Measurements from ENCODE around the gene PIH1D1. TPM values are rescaled to one million over a fixed set of nuclear protein-coding genes. Genes with fewer than 3 reads are reported as not detected.
"Not testable (repeated sequence)": the region's sequence is repeated elsewhere in the genome, so short reads cannot be mapped to it uniquely, and the experiment has no call there.

The PIH1D1 gene
- total and polyA plus RNA-seq, 5 donors from 2014 or later = 109 to 150 (median 124) TPM

DNA sequence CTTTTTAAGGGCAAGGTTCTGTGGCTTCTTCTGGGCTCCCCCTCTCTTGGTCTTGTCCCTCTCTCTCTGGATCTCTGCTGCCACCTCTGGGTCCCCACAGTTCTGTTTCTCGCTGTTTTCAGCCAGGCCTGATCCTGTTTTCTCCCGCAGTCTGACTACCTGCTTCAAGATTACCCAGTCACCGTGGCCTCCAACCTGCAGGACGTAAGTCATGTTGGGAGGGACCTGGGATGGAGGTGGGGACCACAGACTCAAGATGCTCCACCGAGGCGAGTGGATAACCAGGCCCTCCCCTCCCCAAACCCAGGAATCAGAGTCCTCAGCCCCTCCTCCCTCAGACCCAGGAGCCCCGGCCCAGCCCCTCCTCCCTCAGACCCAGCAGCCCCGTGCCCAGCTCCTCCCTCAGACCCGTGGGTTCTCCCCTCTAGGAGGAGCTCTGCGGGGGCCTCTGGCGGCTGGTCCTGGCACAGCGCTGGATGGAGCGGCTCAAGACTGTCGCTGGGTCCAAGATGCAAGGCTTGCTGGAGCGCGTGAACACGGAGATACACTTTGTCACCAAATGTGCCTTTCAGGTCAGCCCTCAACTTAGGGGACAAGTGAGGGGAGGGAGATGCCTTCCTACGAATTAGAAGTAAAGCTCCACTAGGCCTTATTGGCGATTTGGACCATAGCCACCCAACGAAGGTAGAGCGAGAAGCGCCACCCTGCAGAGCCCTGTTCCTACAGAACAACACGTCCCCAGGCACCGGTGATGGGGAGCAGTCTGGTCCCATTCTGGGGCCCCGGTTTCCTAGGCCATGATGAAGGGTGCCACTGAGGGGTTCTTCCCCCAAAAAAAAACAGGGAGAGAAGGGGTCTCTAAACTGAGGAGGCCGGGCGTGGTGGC lies 24.6 kb upstream of the PIH1D1 start:
- Histone ChIP-seq H3K36me3 (ENCODE audit: control insufficient read depth, insufficient read depth, low read length) (peaks cover 29% of the 10 kb centered on the region), H3K4me1 (ENCODE audit: control insufficient read depth, insufficient read depth, low read length, poor library complexity, severe bottlenecking) (peaks cover 69% of the 10 kb centered on the region), H3K27me3 (ENCODE audit: control insufficient read depth, insufficient read depth, low read length) (no peaks in the 10 kb centered on the region), H3K4me3 (ENCODE audit: low read depth, low read length) (peak overlapping the region; percentile 95), H3K27ac (ENCODE audit: insufficient read depth, low read length, poor library complexity, severe bottlenecking) (peak overlapping the region; percentile 95), H3K9me3 (ENCODE audit: control insufficient read depth in 2 of 2, low read length in 2 of 2) (no peaks in the 10 kb centered on the region)
- Mint-ChIP-seq H3K27ac (peak overlapping the region; percentile 96 to 99 (median 98)), H3K36me3 (peaks cover 13% of the 10 kb centered on the region), H3K27me3 (no peaks in the 10 kb centered on the region), H3K4me1 (peaks cover 3 to 54% (median 15%) of the 10 kb centered on the region in 4 donors), H3K9me3 (no peaks in the 10 kb centered on the region), H3K4me3 (peak overlapping the region; percentile 93 to 98 (median 96))
- ATAC-seq (ENCODE audit: low read depth in 2 of 2) (peak; percentile 18 to 32), DNase-seq (peak; percentile 51 to 81 (median 63))

DNA sequence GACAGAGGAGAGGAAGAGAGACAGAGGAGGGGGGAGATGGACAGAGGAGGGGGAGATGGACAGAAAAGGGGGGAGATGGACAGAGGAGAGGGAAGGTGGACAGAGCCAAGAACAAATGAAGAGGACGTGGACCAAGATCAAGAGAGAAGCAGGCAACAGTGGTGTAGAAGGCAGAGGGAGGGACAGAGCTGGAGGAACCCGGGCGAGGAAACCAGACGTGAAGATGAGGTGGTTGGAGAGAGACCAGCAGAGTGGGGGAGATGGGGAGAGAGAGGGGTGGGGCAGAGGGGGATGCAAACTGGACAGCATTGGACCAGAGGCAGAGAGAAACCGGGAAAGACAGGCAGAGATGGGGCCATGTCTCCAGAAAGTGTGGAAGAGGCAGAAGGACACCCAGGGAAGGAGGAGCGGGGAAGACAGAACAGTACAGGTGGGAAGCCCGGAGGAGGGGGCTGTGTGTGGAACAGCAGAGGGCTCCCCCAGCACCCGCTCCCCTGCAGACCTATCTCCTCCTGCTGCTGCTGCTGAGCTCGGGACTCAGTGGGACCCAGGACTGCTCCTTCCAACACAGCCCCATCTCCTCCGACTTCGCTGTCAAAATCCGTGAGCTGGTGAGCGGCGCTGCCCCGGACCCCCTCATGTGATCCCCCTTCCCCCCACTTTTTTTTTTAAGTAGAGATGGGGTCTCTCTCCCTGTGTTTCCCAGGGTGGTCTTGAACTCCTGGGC lies 23.7 kb upstream of the PIH1D1 start:
- peaks cover 3 to 58% (median 21%) of the 10 kb centered on the region in 4 donors for H3K4me1 Mint-ChIP-seq
- Histone ChIP-seq H3K4me3 (ENCODE audit: low read depth, low read length) (peak overlapping the region; percentile 95), H3K9me3 (ENCODE audit: control insufficient read depth in 2 of 2, low read length in 2 of 2) (no peaks in the 10 kb centered on the region), H3K4me1 (ENCODE audit: control insufficient read depth, insufficient read depth, low read length, poor library complexity, severe bottlenecking) (peaks cover 72% of the 10 kb centered on the region), H3K27ac (ENCODE audit: insufficient read depth, low read length, poor library complexity, severe bottlenecking) (peak overlapping the region; percentile 95), H3K27me3 (ENCODE audit: control insufficient read depth, insufficient read depth, low read length) (no peaks in the 10 kb centered on the region), H3K36me3 (ENCODE audit: control insufficient read depth, insufficient read depth, low read length) (peaks cover 24% of the 10 kb centered on the region)
- H3K27me3 Mint-ChIP-seq = peaks cover 1% of the 10 kb centered on the region
- peak in 1 of 3 donors; percentile 40 for DNase-seq
- peaks cover 0 to under 1% (median 0%) of the 10 kb centered on the region in 7 donors for H3K9me3 Mint-ChIP-seq
- ATAC-seq (ENCODE audit: low read depth in 2 of 2) = no peak
- peak overlapping the region; percentile 93 to 98 (median 96) for H3K4me3 Mint-ChIP-seq
- H3K36me3 Mint-ChIP-seq = peaks cover 9% of the 10 kb centered on the region
- H3K27ac Mint-ChIP-seq = peak overlapping the region; percentile 96 to 99 (median 98)

DNA sequence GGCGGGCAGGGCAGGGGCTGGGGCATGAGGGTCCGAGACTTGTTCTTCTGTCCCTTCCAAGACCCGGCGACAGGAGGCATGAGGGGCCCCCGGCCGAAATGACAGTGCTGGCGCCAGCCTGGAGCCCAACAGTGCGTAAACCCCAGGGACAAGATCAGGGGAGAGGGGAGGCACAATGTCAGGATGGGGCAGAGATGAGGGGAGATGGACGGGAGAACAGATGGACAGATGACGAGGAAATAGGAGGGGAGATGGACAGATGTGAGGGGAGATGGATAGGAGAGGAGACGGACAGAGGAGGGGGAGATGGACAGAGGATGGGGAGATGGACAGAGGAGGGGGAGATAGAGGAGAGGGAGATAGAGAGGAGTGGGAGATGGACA lies 22.9 kb upstream of the PIH1D1 start:
- Mint-ChIP-seq H3K4me1 (peaks cover 3 to 60% (median 27%) of the 10 kb centered on the region in 4 donors), H3K4me3 (peak overlapping the region; percentile 93 to 98 (median 96)), H3K27ac (peak overlapping the region; percentile 96 to 99 (median 98)), H3K36me3 (peaks cover 9% of the 10 kb centered on the region), H3K27me3 (peaks cover 4% of the 10 kb centered on the region), H3K9me3 (peaks cover 0 to 1% (median 0%) of the 10 kb centered on the region in 7 donors)
- no peaks in the 10 kb centered on the region for H3K27me3 ChIP-seq (ENCODE audit: control insufficient read depth, insufficient read depth, low read length)
- no peaks in the 10 kb centered on the region for H3K9me3 ChIP-seq (ENCODE audit: control insufficient read depth in 2 of 2, low read length in 2 of 2)
- H3K27ac ChIP-seq (ENCODE audit: insufficient read depth, low read length, poor library complexity, severe bottlenecking) = peak overlapping the region; percentile 95
- no peak for DNase-seq
- no peak for ATAC-seq (ENCODE audit: low read depth in 2 of 2)
- H3K4me3 ChIP-seq (ENCODE audit: low read depth, low read length) = peak overlapping the region; percentile 95
- H3K4me1 ChIP-seq (ENCODE audit: control insufficient read depth, insufficient read depth, low read length, poor library complexity, severe bottlenecking) = peaks cover 76% of the 10 kb centered on the region
- peaks cover 16% of the 10 kb centered on the region for H3K36me3 ChIP-seq (ENCODE audit: control insufficient read depth, insufficient read depth, low read length)

DNA sequence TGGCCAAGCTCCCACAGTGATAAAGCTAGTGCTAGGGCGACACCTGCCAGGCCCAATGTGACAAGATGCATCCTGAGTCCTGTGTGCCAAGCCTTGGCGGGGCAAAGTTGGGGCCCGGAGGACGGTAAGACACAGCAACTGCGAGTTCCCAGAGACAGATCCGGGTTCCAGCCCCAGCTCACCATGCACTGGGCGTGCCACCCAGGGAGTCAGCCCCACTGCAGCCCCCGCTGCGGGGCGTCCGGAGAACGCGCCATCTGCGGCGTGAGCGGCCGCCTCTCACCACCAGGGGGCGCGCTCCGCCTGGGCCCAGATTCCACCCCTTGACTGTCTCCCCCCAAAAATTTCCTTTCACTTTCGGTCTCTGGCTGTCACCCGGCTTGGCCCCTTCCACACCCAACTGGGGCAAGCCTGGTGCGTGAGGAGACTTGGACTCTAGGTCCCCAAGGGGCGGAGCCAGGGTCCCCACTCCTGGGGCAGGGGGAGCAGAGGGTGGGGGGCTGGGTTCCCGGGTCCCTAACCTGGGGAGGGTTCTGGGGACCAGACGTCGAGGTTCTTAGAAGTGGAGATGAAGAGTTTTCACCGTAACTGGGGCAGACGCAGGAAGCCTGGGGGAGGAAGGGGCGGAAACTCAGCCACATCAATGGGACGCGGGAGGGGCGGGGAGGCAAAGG lies 22.4 kb upstream of the PIH1D1 start, which contains the start of gene FLT3LG:
FLT3LG (plus strand) TSS at position 348 of the 674 bp plus-strand sequence. CDS start 425 bp downstream, outside the sequence.
- H3K27me3 Mint-ChIP-seq = peaks cover 7% of the 10 kb centered on the region
- Histone ChIP-seq H3K4me1 (ENCODE audit: control insufficient read depth, insufficient read depth, low read length, poor library complexity, severe bottlenecking) (peaks cover 81% of the 10 kb centered on the region), H3K27me3 (ENCODE audit: control insufficient read depth, insufficient read depth, low read length) (no peaks in the 10 kb centered on the region), H3K4me3 (ENCODE audit: low read depth, low read length) (peak within 1 kb of the TSS; percentile 95), H3K27ac (ENCODE audit: insufficient read depth, low read length, poor library complexity, severe bottlenecking) (peak within 1 kb of the TSS; percentile 95), H3K36me3 (ENCODE audit: control insufficient read depth, insufficient read depth, low read length) (peaks cover 16% of the 10 kb centered on the region), H3K9me3 (ENCODE audit: control insufficient read depth in 2 of 2, low read length in 2 of 2) (no peaks in the 10 kb centered on the region)
- peaks cover 9% of the 10 kb centered on the region for H3K36me3 Mint-ChIP-seq
- DNase-seq (peak; percentile 82 to 100 (median 95)), ATAC-seq (ENCODE audit: low read depth in 2 of 2) (peak; percentile 77)
- H3K4me3 Mint-ChIP-seq = peak within 1 kb of the TSS; percentile 93 to 98 (median 96)
- H3K9me3 Mint-ChIP-seq = peaks cover 0 to 1% (median 0%) of the 10 kb centered on the region in 7 donors
- peaks cover 3 to 63% (median 30%) of the 10 kb centered on the region in 4 donors for H3K4me1 Mint-ChIP-seq
- peak within 1 kb of the TSS; percentile 96 to 99 (median 98) for H3K27ac Mint-ChIP-seq

DNA sequence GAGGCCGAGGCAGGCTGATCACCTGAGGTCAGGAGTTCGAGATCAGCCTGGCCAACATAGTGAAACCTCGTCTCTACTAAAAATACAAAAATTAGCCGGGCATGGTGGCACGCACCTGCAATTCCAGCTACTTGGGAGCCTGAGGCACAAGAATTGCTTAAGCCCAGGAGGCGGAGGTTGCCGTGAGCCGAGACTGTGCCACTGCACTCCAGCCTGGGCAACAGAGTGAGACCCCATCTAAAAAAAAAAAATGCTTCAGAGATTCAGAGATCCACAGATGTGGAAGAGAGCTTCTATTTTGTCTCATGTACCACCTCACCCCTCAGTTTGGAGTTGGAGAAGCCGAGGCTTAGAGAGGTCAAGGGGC lies 21.9 kb upstream of the PIH1D1 start:
- peak overlapping the region; percentile 93 to 98 (median 96) for H3K4me3 Mint-ChIP-seq
- H3K36me3 Mint-ChIP-seq = peaks cover 13% of the 10 kb centered on the region
- not testable (repeated sequence) for H3K9me3 Mint-ChIP-seq; ATAC-seq (ENCODE audit: low read depth in 2 of 2); H3K27me3 Mint-ChIP-seq; H3K9me3 ChIP-seq (ENCODE audit: control insufficient read depth in 2 of 2, low read length in 2 of 2); H3K27me3 ChIP-seq (ENCODE audit: control insufficient read depth, insufficient read depth, low read length); DNase-seq
- H3K27ac ChIP-seq (ENCODE audit: insufficient read depth, low read length, poor library complexity, severe bottlenecking) = peak overlapping the region; percentile 95
- H3K4me1 Mint-ChIP-seq = peaks cover 3 to 66% (median 35%) of the 10 kb centered on the region in 4 donors
- peaks cover 11% of the 10 kb centered on the region for H3K36me3 ChIP-seq (ENCODE audit: control insufficient read depth, insufficient read depth, low read length)
- H3K4me3 ChIP-seq (ENCODE audit: low read depth, low read length) = peak overlapping the region; percentile 71
- peak overlapping the region; percentile 96 to 98 (median 97) for H3K27ac Mint-ChIP-seq
- peaks cover 83% of the 10 kb centered on the region for H3K4me1 ChIP-seq (ENCODE audit: control insufficient read depth, insufficient read depth, low read length, poor library complexity, severe bottlenecking)

DNA sequence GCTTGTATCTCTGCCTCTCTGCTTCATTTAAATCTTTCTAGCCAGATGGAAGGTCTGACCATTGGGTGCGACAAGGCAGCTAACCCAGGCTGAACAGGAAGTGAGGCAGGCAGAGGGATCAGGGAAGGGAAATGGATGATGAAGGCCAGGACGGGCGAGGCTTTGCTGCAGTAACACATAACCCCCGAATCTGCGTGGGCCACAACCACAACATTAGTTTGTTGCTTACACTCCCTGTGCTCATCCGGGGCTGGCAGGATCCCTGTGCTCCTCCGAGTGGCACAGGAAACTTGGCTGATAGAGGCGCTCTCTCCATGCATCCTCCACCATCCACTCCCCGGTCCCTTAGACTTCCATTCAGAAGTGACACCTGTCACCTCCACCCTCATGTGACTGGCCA lies 21.3 kb upstream of the PIH1D1 start:
- Histone ChIP-seq H3K27ac (ENCODE audit: insufficient read depth, low read length, poor library complexity, severe bottlenecking) (peak overlapping the region; percentile 95), H3K36me3 (ENCODE audit: control insufficient read depth, insufficient read depth, low read length) (peaks cover 11% of the 10 kb centered on the region), H3K9me3 (ENCODE audit: control insufficient read depth in 2 of 2, low read length in 2 of 2) (no peaks in the 10 kb centered on the region), H3K4me1 (ENCODE audit: control insufficient read depth, insufficient read depth, low read length, poor library complexity, severe bottlenecking) (peaks cover 88% of the 10 kb centered on the region), H3K27me3 (ENCODE audit: control insufficient read depth, insufficient read depth, low read length) (no peaks in the 10 kb centered on the region), H3K4me3 (ENCODE audit: low read depth, low read length) (peak overlapping the region; percentile 13)
- Mint-ChIP-seq H3K27me3 (peaks cover 9% of the 10 kb centered on the region), H3K4me3 (peak overlapping the region in 3 of 4 donors; percentile 93 to 97 (median 94)), H3K36me3 (peaks cover 13% of the 10 kb centered on the region), H3K4me1 (peaks cover 3 to 70% (median 35%) of the 10 kb centered on the region in 4 donors), H3K9me3 (peaks cover 0 to 1% (median 0%) of the 10 kb centered on the region in 7 donors), H3K27ac (peak overlapping the region; percentile 96 to 98 (median 97))
- DNase-seq (no peak), ATAC-seq (ENCODE audit: low read depth in 2 of 2) (no peak)

DNA sequence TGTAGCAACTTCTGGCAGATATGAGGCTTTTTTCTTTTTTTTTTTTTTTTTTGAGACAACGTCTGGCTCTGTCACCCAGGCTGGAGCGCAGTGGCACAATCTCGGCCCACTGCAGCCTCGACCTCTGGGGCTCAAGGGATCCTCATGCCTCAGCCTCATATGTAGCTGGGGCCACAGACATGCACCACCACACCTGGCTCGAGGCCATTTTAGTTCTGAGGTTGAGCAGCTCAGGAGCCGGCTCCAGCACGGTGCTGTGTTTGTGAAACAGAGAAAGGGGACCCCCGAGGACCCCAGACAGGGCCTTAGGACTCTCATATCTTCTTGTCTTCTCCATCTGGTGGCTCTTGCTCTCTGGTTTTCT lies 19.0 kb upstream of the PIH1D1 start:
- Histone ChIP-seq H3K27ac (ENCODE audit: insufficient read depth, low read length, poor library complexity, severe bottlenecking) (peak overlapping the region; percentile 96), H3K4me1 (ENCODE audit: control insufficient read depth, insufficient read depth, low read length, poor library complexity, severe bottlenecking) (peaks cover 69% of the 10 kb centered on the region), H3K36me3 (ENCODE audit: control insufficient read depth, insufficient read depth, low read length) (peaks cover 3% of the 10 kb centered on the region), H3K9me3 (ENCODE audit: control insufficient read depth in 2 of 2, low read length in 2 of 2) (no peaks in the 10 kb centered on the region), H3K4me3 (ENCODE audit: low read depth, low read length) (no peak overlapping the region), H3K27me3 (ENCODE audit: control insufficient read depth, insufficient read depth, low read length) (no peaks in the 10 kb centered on the region)
- peaks cover 0 to 58% (median 32%) of the 10 kb centered on the region in 4 donors for H3K4me1 Mint-ChIP-seq
- DNase-seq (no peak), ATAC-seq (ENCODE audit: low read depth in 2 of 2) (no peak)
- peak overlapping the region; percentile 95 to 100 (median 99) for H3K27ac Mint-ChIP-seq
- H3K27me3 Mint-ChIP-seq = peaks cover 9% of the 10 kb centered on the region
- H3K4me3 Mint-ChIP-seq = peak overlapping the region; percentile 56 to 85 (median 73)
- H3K9me3 Mint-ChIP-seq = peaks cover 0 to 1% (median 0%) of the 10 kb centered on the region in 7 donors
- peaks cover 4% of the 10 kb centered on the region for H3K36me3 Mint-ChIP-seq
